Fibroblast of villous mesenchyme (primary cell): ENCODE measurements around the gene PSMB10. TPM values are rescaled to one million over a fixed set of nuclear protein-coding genes. Genes with fewer than 3 reads are reported as not detected.

Experiments
- DNase-seq: peaks from one replicate; pipeline ENCODE4 v3.0.0-alpha.2; 2010; ENCODE audit warnings: low read depth
- H3K4me3 ChIP-seq: 2 replicates; pipeline ENCODE4 v1.5.1; 2011; ENCODE audit warnings: low read depth, mild to moderate bottlenecking, low read length
- CTCF ChIP-seq: IDR thresholded peaks from 2 replicates; pipeline ENCODE4 v1.5.1; 2012; ENCODE audit warnings: low read depth, mild to moderate bottlenecking, low read length; ENCODE audit not compliant: insufficient read depth
- total RNA-seq: library from RNA; depleted of rRNA; stranded (reverse); fragments of >200 nt; gene quantifications from 2 replicates; pipeline ENCODE4 v1.2.3, GENCODE V29; 2012

The PSMB10 gene
- total RNA-seq, 1 donor: 54.0 TPM

GRCh38 chr16:67923414-67924116 lies 13.1 kb downstream of the PSMB10 start:
- DNase-seq: no peak
- H3K4me3 ChIP-seq: no peak overlapping the region
- TF ChIP-seq CTCF: no peak

- no peak for DNase-seq
- no peak overlapping the region for H3K4me3 ChIP-seq
- TF ChIP-seq CTCF: no peak
These were observed 13.9 kb downstream of the PSMB10 start for GRCh38 chr16:67922740-67923139.

- no peak for DNase-seq
- no peak overlapping the region for H3K4me3 ChIP-seq
- TF ChIP-seq CTCF: no peak
These were observed 14.4 kb downstream of the PSMB10 start for GRCh38 chr16:67922221-67922620.

DNA sequence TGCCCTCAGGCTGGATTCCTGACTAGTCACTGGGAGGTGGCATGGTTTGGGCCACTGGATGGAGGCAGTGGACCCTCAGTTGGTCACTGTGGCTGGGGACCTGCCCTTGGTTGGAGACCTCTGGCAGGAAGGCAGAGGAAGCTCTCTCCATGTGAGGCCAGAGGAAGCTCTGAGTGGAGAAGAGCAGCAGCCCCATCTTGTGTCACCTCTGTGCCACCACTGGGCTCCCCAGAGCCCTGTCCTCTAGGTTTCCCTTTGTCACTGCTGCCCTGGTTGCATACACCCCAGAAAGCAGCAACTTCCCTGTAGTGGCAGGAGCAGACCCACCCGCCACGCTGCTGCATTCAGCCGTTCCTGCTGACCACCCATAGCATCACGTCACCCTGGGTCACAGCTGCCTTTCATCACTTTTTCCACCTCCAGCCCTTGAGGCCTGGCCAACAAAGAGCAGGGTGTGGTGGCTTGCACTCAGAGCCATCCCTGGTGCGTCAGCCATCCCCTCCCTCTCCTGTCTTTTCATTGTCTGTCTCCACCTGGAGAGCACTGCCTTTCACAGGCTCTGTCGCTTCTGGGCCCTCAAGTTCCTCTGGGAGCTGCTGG lies 16.9 kb downstream of the PSMB10 start:
- no peak for TF ChIP-seq CTCF
- no peak for DNase-seq
- H3K4me3 ChIP-seq: no peak overlapping the region

DNA sequence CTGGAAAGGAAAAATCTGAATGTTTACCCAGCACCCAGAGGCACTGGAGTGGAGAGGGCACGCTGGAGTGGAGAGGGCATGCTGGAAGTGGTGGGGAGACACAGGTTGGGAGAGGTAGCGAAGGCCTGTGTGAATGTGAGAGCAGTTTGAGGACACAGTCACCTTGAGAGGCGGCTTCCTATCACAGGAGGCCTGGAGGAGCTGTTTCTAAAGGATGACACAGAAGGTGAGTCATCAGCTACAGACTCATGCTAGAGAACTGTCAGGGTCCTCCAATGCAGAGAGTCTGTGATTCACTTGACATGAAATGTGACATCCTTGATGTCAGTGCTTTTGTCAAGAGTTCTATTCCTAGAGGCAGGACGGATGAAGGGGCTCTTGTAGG lies 18.8 kb downstream of the PSMB10 start:
- H3K4me3 ChIP-seq: no peak overlapping the region
- DNase-seq: peak; percentile 67
- TF ChIP-seq CTCF: no peak

DNA sequence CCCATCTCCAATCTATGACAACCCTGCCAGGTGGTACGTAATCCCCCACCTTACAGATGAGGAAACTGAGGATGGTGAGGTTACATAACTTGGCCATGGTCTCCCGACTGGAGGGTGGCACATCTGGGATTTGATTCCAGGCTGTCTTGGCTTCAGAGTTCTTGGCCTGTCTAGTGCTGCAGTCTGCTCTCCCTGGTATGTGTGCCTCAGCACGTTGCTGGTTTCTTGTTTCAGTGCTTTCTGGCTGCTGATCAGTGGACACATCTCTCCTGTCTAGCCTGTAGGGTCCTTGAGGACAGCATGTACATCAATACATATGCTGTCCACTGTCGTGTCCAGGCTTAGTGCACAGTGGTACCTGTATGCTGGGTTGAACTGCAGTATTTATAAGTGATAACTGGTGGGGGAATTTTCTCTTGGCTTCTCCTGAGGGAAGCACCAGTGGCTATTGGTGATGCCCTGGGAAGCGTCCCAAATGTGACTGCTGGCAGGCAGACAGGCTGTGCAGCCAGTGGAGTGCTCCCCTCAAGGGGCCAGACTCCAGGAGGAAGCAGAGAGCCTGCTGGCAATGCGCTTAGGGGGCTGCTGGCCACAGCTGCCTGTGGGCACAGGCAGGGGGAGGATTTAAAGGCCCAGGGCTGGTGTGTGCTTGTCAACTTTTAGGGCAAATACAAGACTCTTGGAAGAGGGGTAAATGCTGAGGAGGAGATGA lies 19.4 kb downstream of the PSMB10 start:
- H3K4me3 ChIP-seq: no peak overlapping the region
- no peak for DNase-seq
- TF ChIP-seq CTCF: no peak
